Posterior cingulate gyrus (tissue), 11 donors: ENCODE results near the gene CHCHD3.

Experiments used
- DNase-seq, 10 donors: peaks; one replicate each; pipeline versions ENCODE4 v3.0.0 to v3.0.0-alpha.2; 2020 to 2021; ENCODE audit warnings: mixed read lengths in 3 of 10
- intact Hi-C: fragments of 100-400 bp; cut with DNase I; formaldehyde crosslinking; loops from one replicate; pipeline ENCODE4 v1.15.1; 2023

The CHCHD3 gene

GRCh38 chr7:133081599-133082389 is at the start of gene CHCHD3:
TSS of gene CHCHD3 (minus strand) at chr7:133082090. CDS start at chr7:133081937, 153 bp downstream.
- intact Hi-C loops: loop anchor here (1.0 kb wide), 1 partner anchor 171 kb away; no protein-coding TSS in a partner anchor
- peak; percentile 99 to 100 (median 99) for DNase-seq

GRCh38 chr7:133130166-133130565 is 48.3 kb upstream of the CHCHD3 start:
- no peak for DNase-seq
- intact Hi-C loops: no loop called here

- intact Hi-C loops: no loop called here
- DNase-seq: no peak
Observed at GRCh38 chr7:133126422-133126821, 44.5 kb upstream of the CHCHD3 start.

GRCh38 chr7:133124974-133125373 is 43.1 kb upstream of the CHCHD3 start:
- intact Hi-C loops: no loop called here

GRCh38 chr7:133121175-133121844 is 39.4 kb upstream of the CHCHD3 start:
- no peak for DNase-seq

More at GRCh38 chr7:133124974-133125373, 43.1 kb upstream of the CHCHD3 start:
- DNase-seq: no peak

GRCh38 chr7:133119067-133119466 is 37.2 kb upstream of the CHCHD3 start:
- DNase-seq: no peak
- intact Hi-C loops: no loop called here

More at GRCh38 chr7:133121175-133121844, 39.4 kb upstream of the CHCHD3 start:
- intact Hi-C loops: no loop called here

- intact Hi-C loops: no loop called here
- DNase-seq: no peak
Observed at GRCh38 chr7:133118261-133118660, 36.4 kb upstream of the CHCHD3 start.

- no peak for DNase-seq
- intact Hi-C loops: no loop called here
Observed at GRCh38 chr7:133117452-133117851, 35.6 kb upstream of the CHCHD3 start.

GRCh38 chr7:133115596-133115995 is 33.7 kb upstream of the CHCHD3 start:
- intact Hi-C loops: no loop called here
- no peak for DNase-seq

GRCh38 chr7:133114519-133114918 is 32.6 kb upstream of the CHCHD3 start:
- intact Hi-C loops: no loop called here
- no peak for DNase-seq

- intact Hi-C loops: no loop called here
- DNase-seq: no peak
Observed at GRCh38 chr7:133112976-133113375, 31.1 kb upstream of the CHCHD3 start.

- DNase-seq: no peak
- intact Hi-C loops: no loop called here
Observed at GRCh38 chr7:133112335-133112734, 30.4 kb upstream of the CHCHD3 start.

GRCh38 chr7:133110312-133110711 is 28.4 kb upstream of the CHCHD3 start:
- intact Hi-C loops: no loop called here
- DNase-seq: no peak

- no peak for DNase-seq
- intact Hi-C loops: no loop called here
Observed at GRCh38 chr7:133109816-133110215, 27.9 kb upstream of the CHCHD3 start.

GRCh38 chr7:133108023-133108422 is 26.1 kb upstream of the CHCHD3 start:
- no peak for DNase-seq
- intact Hi-C loops: no loop called here

- intact Hi-C loops: no loop called here
- no peak for DNase-seq
Observed at GRCh38 chr7:133102276-133103060, 20.6 kb upstream of the CHCHD3 start.

- intact Hi-C loops: no loop called here
- DNase-seq: no peak
Observed at GRCh38 chr7:133099633-133100286, 17.9 kb upstream of the CHCHD3 start.

GRCh38 chr7:133095119-133095671 is 13.3 kb upstream of the CHCHD3 start:
- intact Hi-C loops: no loop called here
- no peak for DNase-seq

- DNase-seq: no peak
- intact Hi-C loops: no loop called here
Observed at GRCh38 chr7:133091943-133092464, 10.1 kb upstream of the CHCHD3 start.

- no peak for DNase-seq
- intact Hi-C loops: no loop called here
Observed at GRCh38 chr7:133082390-133082766, 488 bp upstream of the CHCHD3 start.
